Spleen (tissue), 11 donors: Measurements from ENCODE around the gene AURKA. TPM values are rescaled to one million over a fixed set of nuclear protein-coding genes. Genes with fewer than 3 reads are reported as not detected.
A peak's percentile ranks its signal among the peaks of the same experiment; 100 is the strongest.

Source experiments
- DNase-seq: peaks from one replicate; pipeline ENCODE4 v3.0.0-alpha.2; 2020
- H3K27ac ChIP-seq, 8 donors: fragments of 200-600 bp; sonication (generic) in 7 of 8; 1 replicate in 4 of 8; 2 replicates in 4 of 8; pipeline versions ENCODE4 v1.5.0 to v1.8.0; 2016 to 2021; ENCODE audit warnings: inconsistent platforms in 4 of 8, mild to moderate bottlenecking in 4 of 8, moderate library complexity in 1 of 8
- H3K27me3 ChIP-seq, 7 donors: fragments of 200-600 bp; sonication (generic) in 6 of 7; replicated peaks in 1 of 7; 1 replicate in 4 of 7; 2 replicates in 3 of 7; pipeline versions ENCODE4 v1.5.0 to v1.8.0; 2016 to 2021; ENCODE audit warnings: inconsistent platforms in 3 of 7, mild to moderate bottlenecking in 1 of 7
- H3K36me3 ChIP-seq, 6 donors: fragments of 200-600 bp; sonication (generic) in 5 of 6; 1 replicate in 4 of 6; 2 replicates in 2 of 6; pipeline versions ENCODE4 v1.5.0 to v1.8.0; 2016 to 2021; ENCODE audit warnings: inconsistent platforms in 2 of 6
- H3K4me1 ChIP-seq, 6 donors: fragments of 200-600 bp; sonication (generic) in 5 of 6; 1 replicate in 3 of 6; 2 replicates in 3 of 6; pipeline versions ENCODE4 v1.5.0 to v1.8.0; 2016 to 2021; ENCODE audit warnings: inconsistent platforms in 3 of 6
- H3K4me3 ChIP-seq, 8 donors: fragments of 200-600 bp; sonication (generic) in 7 of 8; 1 replicate in 4 of 8; 2 replicates in 4 of 8; pipeline versions ENCODE4 v1.5.0 to v1.8.0; 2016 to 2021; ENCODE audit warnings: inconsistent platforms in 4 of 8, mild to moderate bottlenecking in 4 of 8, moderate library complexity in 2 of 8
- H3K9me3 ChIP-seq, 8 donors: fragments of 200-600 bp; sonication (generic) in 7 of 8; 1 replicate in 4 of 8; 2 replicates in 4 of 8; pipeline versions ENCODE4 v1.5.0 to v1.8.0; 2016 to 2021; ENCODE audit warnings: inconsistent platforms in 4 of 8
- POLR2A ChIP-seq, 3 donors: fragments of 450-650 bp; IDR thresholded peaks; one replicate each; pipeline ENCODE4 v1.5.1; 2017; ENCODE audit warnings: antibody characterized with exemption in 3 of 3, mild to moderate bottlenecking in 1 of 3
- POLR2AphosphoS5 ChIP-seq, 3 donors: sonication (generic); formaldehyde crosslinking; IDR thresholded peaks; one replicate each; pipeline ENCODE4 v1.5.1; 2017; ENCODE audit warnings: antibody characterized with exemption in 3 of 3
- WGBS, 5 donors: extraction: QIAGEN DNeasy Blood & Tissue Kit in 3 of 5; methylation state at CpG; one replicate each; pipeline versions ENCODE4 v1.1.5 to v1.1.7; 2013 to 2018; 5-methylcytosine and 5-hydroxymethylcytosine counted together
- intact Hi-C: fragments of 100-400 bp; cut with DNase I; formaldehyde crosslinking; loops from one replicate; pipeline ENCODE4 v1.15.0; 2023; ENCODE audit warnings: low total_unique reads
- polyA plus RNA-seq, 3 donors: library from polyadenylated mRNA; stranded (reverse); fragments of 200-250 nt; gene quantifications; one replicate each; pipeline ENCODE4 v1.2.1, GENCODE V29; 2013
- total RNA-seq, 7 donors: library from RNA; depleted of rRNA in 3 of 7; stranded (reverse); fragments of >200 nt in 3 of 7; fragmentation: NEBNext Ultra II Directional in 4 of 7; extraction: Animal tissue kit (Norgen Biotek cat#: 25700) in 4 of 7; gene quantifications; one replicate each; pipeline versions ENCODE4 v1.1.0 to v1.2.1, GENCODE V29; 2016 to 2021
- TF ChIP-seq, protein P1 (sequence below), 11 experiments: fragments of 200-600 bp in 7 of 11; fragments of 450-650 bp in 4 of 11; sonication (generic) in 4 of 11; IDR thresholded peaks in 8 of 11; conservative IDR thresholded peaks in 3 of 11; 1 replicate in 7 of 11; 2 replicates in 4 of 11; pipeline versions ENCODE4 v1.4.0 to v1.8.0; 2016 to 2021; ENCODE audit warnings: antibody characterized with exemption in 11 of 11, inconsistent platforms in 4 of 11, mild to moderate bottlenecking in 1 of 11
- donor health status: healthy with polysubstance abuse.
- donor health status: DM: no; HTN: no; CAD: no; lungs with moderate emphysema.
- donor health status: DM: no; HTN: no; CAD: no.
- donor health status: Bipolar disorder and iron deficiency.
- donor health status: healthy.
- donor health status: DM: no; HTN: no; CAD: no.
- donor health status: DM: yes; HTN: yes; CAD: no.

Gene AURKA
- total and polyA plus RNA-seq, 10 donors, result 1.6 to 10.0 (median 6.1) TPM

DNA sequence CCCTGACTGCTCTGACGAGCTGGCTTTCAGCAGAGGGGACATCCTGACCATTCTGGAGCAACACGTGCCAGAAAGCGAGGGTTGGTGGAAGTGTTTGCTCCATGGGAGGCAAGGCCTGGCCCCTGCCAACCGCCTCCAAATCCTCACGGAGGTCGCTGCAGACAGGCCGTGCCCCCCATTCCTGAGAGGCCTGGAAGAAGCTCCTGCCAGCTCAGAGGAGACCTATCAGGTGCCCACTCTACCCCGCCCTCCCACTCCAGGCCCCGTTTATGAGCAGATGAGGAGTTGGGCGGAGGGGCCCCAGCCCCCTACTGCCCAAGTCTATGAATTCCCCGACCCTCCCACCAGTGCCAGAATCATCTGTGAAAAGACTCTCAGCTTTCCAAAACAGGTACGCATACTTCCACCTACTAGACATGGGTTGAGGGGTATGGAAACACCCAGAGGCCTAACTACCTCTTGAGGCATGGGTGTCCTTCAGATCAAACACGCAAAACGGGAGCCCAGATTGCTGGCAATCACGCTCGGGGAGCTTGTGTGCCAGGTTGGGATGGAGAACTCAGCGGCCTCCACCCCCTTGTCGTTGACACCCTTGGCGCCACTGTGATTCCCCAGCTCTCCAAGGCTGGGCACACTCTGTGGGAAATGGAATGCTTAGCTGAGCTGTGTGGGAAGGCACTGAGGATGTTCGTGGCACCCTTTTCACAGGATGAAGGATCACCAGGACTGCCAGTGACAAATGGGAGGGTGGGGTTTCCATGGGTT is 45.4 kb upstream of the AURKA start:
- peaks cover 0 to 14% (median 0%) of the 10 kb centered on the region in 6 donors for H3K36me3 ChIP-seq
- no peak for DNase-seq
- H3K27me3 ChIP-seq, result no peaks in the 10 kb centered on the region
- no peak overlapping the region for H3K4me3 ChIP-seq
- no peak overlapping the region for H3K27ac ChIP-seq
- TF ChIP-seq, protein P1, sequence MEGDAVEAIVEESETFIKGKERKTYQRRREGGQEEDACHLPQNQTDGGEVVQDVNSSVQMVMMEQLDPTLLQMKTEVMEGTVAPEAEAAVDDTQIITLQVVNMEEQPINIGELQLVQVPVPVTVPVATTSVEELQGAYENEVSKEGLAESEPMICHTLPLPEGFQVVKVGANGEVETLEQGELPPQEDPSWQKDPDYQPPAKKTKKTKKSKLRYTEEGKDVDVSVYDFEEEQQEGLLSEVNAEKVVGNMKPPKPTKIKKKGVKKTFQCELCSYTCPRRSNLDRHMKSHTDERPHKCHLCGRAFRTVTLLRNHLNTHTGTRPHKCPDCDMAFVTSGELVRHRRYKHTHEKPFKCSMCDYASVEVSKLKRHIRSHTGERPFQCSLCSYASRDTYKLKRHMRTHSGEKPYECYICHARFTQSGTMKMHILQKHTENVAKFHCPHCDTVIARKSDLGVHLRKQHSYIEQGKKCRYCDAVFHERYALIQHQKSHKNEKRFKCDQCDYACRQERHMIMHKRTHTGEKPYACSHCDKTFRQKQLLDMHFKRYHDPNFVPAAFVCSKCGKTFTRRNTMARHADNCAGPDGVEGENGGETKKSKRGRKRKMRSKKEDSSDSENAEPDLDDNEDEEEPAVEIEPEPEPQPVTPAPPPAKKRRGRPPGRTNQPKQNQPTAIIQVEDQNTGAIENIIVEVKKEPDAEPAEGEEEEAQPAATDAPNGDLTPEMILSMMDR (IDR thresholded peaks at IDR 0.05 in 8 of 11, conservative IDR thresholded peaks at IDR 0.05 in 3 of 11), result no peak
- TF ChIP-seq POLR2AphosphoS5 (IDR thresholded peaks at IDR 0.05) (no peak), POLR2A (IDR thresholded peaks at IDR 0.05) (no peak)
- intact Hi-C loops, result no loop called here
- no peaks in the 10 kb centered on the region for H3K9me3 ChIP-seq
- 87 to 94% (median 91%) methylated on average over 19 to 20 of the region's 20 CpGs for WGBS, 5 donors
- peaks cover 14 to 65% (median 39%) of the 10 kb centered on the region in 6 donors for H3K4me1 ChIP-seq

DNA sequence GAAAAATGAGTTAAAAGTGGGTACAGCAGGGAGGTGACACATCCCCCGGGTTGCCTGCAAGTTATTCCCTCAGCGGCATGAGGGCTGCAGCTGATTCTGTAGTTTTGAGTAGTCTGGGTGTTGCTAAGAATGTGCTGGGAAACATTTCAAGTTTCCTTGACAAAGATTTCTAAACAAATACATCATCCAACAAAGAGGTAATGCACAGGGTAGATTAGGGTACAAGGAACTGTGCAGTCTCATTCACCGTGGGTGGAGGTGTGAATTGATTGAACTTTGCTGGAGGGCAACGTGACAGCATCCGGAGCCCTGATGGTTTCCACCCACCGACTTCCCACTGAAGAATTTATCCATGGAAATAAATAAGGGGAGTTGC is 41.9 kb upstream of the AURKA start:
- Histone ChIP-seq H3K4me3 (no peak overlapping the region), H3K9me3 (no peaks in the 10 kb centered on the region), H3K4me1 (peaks cover 10 to 61% (median 27%) of the 10 kb centered on the region in 6 donors), H3K36me3 (peaks cover 0 to 14% (median 0%) of the 10 kb centered on the region in 6 donors), H3K27ac (peak overlapping the region in 2 of 8 donors; percentile 42 to 55), H3K27me3 (no peaks in the 10 kb centered on the region)
- 48 to 75% (median 71%) methylated on average over 6 of the region's 6 CpGs for WGBS, 5 donors
- TF ChIP-seq POLR2AphosphoS5 (IDR thresholded peaks at IDR 0.05), result no peak
- no peak for DNase-seq
- intact Hi-C loops, result no loop called here

DNA sequence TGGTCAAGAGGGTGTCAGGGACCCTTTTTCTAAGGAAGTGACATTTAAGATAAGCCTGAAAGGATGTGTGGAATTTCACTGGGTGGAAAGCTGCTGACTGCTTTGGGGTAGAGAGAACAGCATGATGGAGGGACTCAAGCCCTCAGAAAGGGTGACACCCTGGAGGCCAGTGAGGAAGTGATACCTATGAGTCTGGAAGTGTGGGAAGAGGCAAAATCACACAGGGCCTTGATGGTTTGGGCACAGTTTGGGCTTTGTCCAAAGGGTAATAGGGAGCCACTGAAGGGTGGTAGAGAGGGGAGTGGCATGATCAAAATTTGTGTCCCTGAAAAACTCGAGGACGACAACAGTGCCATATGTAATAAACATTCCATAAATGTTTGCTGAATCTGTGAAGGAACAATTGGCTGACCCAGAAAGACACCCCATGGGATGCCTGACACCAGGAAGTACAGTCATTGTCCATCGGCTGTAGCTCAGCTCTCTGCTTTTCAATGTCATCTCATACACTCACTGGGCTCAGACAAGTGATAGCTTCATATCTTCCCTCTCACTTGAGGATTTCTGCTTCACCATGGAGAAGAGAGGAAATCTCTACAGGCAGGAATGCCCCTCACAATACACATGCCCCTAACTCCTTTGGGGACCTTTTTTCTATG is 41.3 kb upstream of the AURKA start:
- Histone ChIP-seq H3K36me3 (peaks cover 0 to 14% (median 0%) of the 10 kb centered on the region in 6 donors), H3K4me3 (no peak overlapping the region), H3K27ac (peak overlapping the region in 3 of 8 donors; percentile 8 to 55 (median 42)), H3K27me3 (no peaks in the 10 kb centered on the region), H3K4me1 (peaks cover 10 to 61% (median 30%) of the 10 kb centered on the region in 6 donors), H3K9me3 (no peaks in the 10 kb centered on the region)
- intact Hi-C loops, result no loop called here
- DNase-seq, result no peak
- no peak for TF ChIP-seq POLR2AphosphoS5 (IDR thresholded peaks at IDR 0.05)
- TF ChIP-seq POLR2A (IDR thresholded peaks at IDR 0.05), result no peak
- TF ChIP-seq, protein P1 (IDR thresholded peaks at IDR 0.05 in 8 of 11, conservative IDR thresholded peaks at IDR 0.05 in 3 of 11), result no peak
- 71 to 90% (median 75%) methylated on average over 3 of the region's 3 CpGs for WGBS, 5 donors

DNA sequence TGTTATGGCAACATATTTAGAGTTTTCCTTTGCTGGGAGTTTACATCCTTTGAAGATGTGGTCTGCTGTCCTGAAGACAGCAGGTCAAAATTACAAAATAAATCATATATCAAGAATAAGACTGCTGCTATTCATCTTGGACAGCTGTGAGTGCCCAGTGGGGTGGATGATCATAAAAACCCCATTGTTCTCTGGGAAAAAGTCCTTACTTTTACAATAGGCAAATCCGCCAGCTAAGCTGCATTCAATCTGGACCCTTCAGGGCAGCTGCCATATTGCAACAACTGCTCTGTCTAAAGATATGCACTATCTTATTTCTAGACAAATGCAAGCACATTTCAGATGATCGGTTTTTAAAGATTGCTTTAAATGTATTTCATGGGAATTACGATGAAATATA is 39.5 kb upstream of the AURKA start:
- TF ChIP-seq, protein P1 (IDR thresholded peaks at IDR 0.05 in 8 of 11, conservative IDR thresholded peaks at IDR 0.05 in 3 of 11), result no peak
- TF ChIP-seq POLR2AphosphoS5 (IDR thresholded peaks at IDR 0.05), result no peak
- no peak for TF ChIP-seq POLR2A (IDR thresholded peaks at IDR 0.05)
- intact Hi-C loops, result no loop called here
- DNase-seq, result no peak
- Histone ChIP-seq H3K27ac (no peak overlapping the region), H3K4me3 (no peak overlapping the region), H3K27me3 (no peaks in the 10 kb centered on the region), H3K36me3 (no peaks in the 10 kb centered on the region), H3K4me1 (peaks cover 10 to 77% (median 37%) of the 10 kb centered on the region in 6 donors), H3K9me3 (no peaks in the 10 kb centered on the region)
- WGBS, 5 donors, result 91 to 97% (median 95%) methylated on average over 3 of the region's 3 CpGs
